Measurements from ENCODE around the gene CREBZF. TPM values are rescaled to one million over a fixed set of nuclear protein-coding genes. Genes with fewer than 3 reads are reported as not detected.

Gene CREBZF
- total RNA-seq, 1 experiment from 2014 or later = 99.4 TPM

DNA sequence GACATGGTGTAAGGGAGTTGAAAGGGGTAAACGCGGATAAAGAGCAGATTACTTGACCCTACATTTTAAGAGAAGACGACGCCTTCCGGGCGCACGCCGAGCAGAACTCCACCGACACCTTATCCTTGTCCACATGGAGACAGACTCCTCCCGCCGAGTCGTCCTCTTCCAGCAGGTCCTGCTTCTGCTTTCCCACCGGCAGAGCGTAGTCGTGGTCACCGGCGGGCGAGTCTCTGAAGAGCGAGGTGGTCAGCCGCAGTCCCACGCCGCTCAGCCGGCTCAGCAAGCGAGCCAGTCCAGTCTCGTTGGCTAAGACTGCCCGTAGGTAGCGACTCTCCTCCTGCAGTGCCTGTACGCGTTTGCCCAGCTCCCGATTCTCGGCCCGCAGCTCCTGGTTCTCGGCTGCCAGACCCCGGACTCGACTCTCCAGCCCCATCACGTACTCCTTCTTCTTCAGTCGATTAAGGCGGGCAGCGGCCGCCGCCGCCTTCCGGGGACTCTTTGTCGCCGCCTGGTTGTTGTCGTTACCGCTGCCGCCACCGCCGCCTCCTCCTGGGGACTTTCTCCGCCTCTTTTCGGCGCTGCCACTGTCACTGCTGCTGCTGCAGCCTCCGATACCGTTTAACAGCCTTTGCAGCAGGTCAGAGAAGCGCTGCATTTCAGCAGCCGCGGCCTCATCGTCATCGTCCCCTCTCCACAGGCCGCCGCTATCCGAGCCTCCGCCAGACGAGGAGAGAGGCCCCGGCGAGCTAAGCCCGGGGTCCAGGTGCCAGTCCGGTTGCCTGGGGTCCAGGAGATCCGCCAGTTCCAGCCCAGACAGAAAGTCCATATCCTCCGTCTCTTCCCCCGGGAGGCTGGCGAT, 945 bp downstream of the CREBZF start:
- ChIA-PET POLR2A (interaction anchor here (0.5 to 2.1 kb wide), 7 partner anchors 9 to 192 kb away, joined by 3 to 22 read pairs (median 3); partner anchors contain the start of genes TMEM126A and TMEM126B), CTCF (interaction anchor here (1.0 to 2.7 kb wide), 6 partner anchors 14 to 162 kb away, joined by 3 to 13 read pairs (median 4); partner anchors contain the start of genes DLG2, TMEM126A and TMEM126B)
- H3K9me3 Mint-ChIP-seq (ENCODE audit: unreplicated experiment) = no peaks in the 10 kb centered on the region
- BruUV-seq (replicated peaks) = no TSS peak
- peak overlapping the region; percentile 87 for H3K27ac Mint-ChIP-seq (ENCODE audit: unreplicated experiment)
- intact Hi-C loops (cut with micrococcal nuclease; ENCODE audit: unreplicated experiment) = loop anchor here (1.0 to 10.0 kb wide), 5 partner anchors 16 to 641 kb away; partner anchors contain the start of genes EED, HIKESHI and TMEM126B
- Histone ChIP-seq H3K4me3 (ENCODE audit: low read depth, low read length) (peak overlapping the region; percentile 91), H3K27me3 (replicated peaks; ENCODE audit: control insufficient read depth, insufficient read depth, low read length) (no peaks in the 10 kb centered on the region), H3K9me3 (no peaks in the 10 kb centered on the region), H3K36me3 (ENCODE audit: control insufficient read depth, insufficient read depth, low read length) (peaks cover 4% of the 10 kb centered on the region), H3K4me1 (peaks cover 9% of the 10 kb centered on the region; the same call in 1 of the 2 replicates)
- peak overlapping the region; percentile 91 for H3K4me3 Mint-ChIP-seq (ENCODE audit: unreplicated experiment)
- peaks cover 29% of the 10 kb centered on the region for H3K4me1 Mint-ChIP-seq (ENCODE audit: low read depth, unreplicated experiment)
- peak; percentile 89 to 92 for DNase-seq
- no peaks in the 10 kb centered on the region for H3K27me3 Mint-ChIP-seq (ENCODE audit: insufficient read depth, unreplicated experiment)
- TF ChIP-seq, protein P1, sequence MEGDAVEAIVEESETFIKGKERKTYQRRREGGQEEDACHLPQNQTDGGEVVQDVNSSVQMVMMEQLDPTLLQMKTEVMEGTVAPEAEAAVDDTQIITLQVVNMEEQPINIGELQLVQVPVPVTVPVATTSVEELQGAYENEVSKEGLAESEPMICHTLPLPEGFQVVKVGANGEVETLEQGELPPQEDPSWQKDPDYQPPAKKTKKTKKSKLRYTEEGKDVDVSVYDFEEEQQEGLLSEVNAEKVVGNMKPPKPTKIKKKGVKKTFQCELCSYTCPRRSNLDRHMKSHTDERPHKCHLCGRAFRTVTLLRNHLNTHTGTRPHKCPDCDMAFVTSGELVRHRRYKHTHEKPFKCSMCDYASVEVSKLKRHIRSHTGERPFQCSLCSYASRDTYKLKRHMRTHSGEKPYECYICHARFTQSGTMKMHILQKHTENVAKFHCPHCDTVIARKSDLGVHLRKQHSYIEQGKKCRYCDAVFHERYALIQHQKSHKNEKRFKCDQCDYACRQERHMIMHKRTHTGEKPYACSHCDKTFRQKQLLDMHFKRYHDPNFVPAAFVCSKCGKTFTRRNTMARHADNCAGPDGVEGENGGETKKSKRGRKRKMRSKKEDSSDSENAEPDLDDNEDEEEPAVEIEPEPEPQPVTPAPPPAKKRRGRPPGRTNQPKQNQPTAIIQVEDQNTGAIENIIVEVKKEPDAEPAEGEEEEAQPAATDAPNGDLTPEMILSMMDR (IDR thresholded peaks at IDR 0.05; ENCODE audit: insufficient read depth in 1 of 2, low read depth in 1 of 2, low read length in 1 of 2, severe bottlenecking in 1 of 2, unreplicated experiment in 1 of 2) = peak; percentile 73 to 87
- H3K36me3 Mint-ChIP-seq (ENCODE audit: insufficient read depth, unreplicated experiment) = peaks cover 61% of the 10 kb centered on the region

DNA sequence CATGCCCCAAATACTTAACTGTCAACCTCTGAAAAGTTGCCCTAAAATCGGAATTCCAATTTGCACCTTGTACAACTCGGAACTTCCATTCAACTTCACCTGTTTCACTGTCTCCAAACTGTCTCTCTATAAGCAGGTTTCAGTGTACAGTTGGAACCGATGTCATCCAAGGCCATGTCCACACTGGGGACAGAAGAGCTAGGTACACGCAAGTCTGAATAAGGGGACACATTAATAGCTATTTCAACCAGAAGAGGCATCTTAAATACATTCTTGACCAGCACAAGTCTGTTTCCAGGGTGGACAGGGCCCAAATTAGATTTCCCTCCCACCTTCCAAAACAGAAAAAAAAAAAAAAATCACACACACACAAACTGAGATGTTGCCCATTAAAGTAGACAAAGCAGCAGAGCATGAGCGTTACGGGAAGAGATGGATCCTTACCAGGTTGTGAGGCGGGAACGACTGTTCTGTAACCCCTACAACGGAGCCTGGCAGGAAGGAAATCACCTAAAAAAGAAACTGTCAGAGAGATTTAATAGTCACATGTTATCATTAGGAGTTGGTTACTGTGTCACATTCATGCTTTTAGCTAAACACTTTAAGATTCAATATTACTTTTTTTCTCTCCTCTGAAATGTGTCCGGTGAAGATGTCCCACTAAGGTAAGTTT, 1.7 kb downstream of the CREBZF start:
- peaks cover 68% of the 10 kb centered on the region for H3K36me3 Mint-ChIP-seq (ENCODE audit: insufficient read depth, unreplicated experiment)
- CTCF ChIA-PET = interaction anchor here (1.0 to 2.7 kb wide), 6 partner anchors 13 to 163 kb away, joined by 3 to 13 read pairs (median 4); partner anchors contain the start of genes DLG2, TMEM126A and TMEM126B
- POLR2A ChIA-PET = interaction anchor here (0.7 to 2.1 kb wide), 5 partner anchors 9 to 146 kb away, joined by 3 to 16 read pairs (median 3); partner anchors contain the start of gene TMEM126B
- Histone ChIP-seq H3K4me1 (peaks cover 9% of the 10 kb centered on the region; the same call in 1 of the 2 replicates), H3K27me3 (replicated peaks; ENCODE audit: control insufficient read depth, insufficient read depth, low read length) (no peaks in the 10 kb centered on the region), H3K9me3 (no peaks in the 10 kb centered on the region), H3K4me3 (ENCODE audit: low read depth, low read length) (peak overlapping the region; percentile 91), H3K36me3 (ENCODE audit: control insufficient read depth, insufficient read depth, low read length) (peaks cover 4% of the 10 kb centered on the region)
- BruUV-seq (replicated peaks) = TSS peak; percentile 27
- H3K4me3 Mint-ChIP-seq (ENCODE audit: unreplicated experiment) = peak overlapping the region; percentile 91
- peaks cover 29% of the 10 kb centered on the region for H3K4me1 Mint-ChIP-seq (ENCODE audit: low read depth, unreplicated experiment)
- H3K27ac Mint-ChIP-seq (ENCODE audit: unreplicated experiment) = peak overlapping the region; percentile 87
- H3K9me3 Mint-ChIP-seq (ENCODE audit: unreplicated experiment) = no peaks in the 10 kb centered on the region
- TF ChIP-seq, protein P1 (IDR thresholded peaks at IDR 0.05; ENCODE audit: insufficient read depth in 1 of 2, low read depth in 1 of 2, low read length in 1 of 2, severe bottlenecking in 1 of 2, unreplicated experiment in 1 of 2) = no peak
- intact Hi-C loops (cut with micrococcal nuclease; ENCODE audit: unreplicated experiment) = loop anchor here (10.0 kb wide), 2 partner anchors 582 to 642 kb away; partner anchors contain the start of genes EED and HIKESHI
- no peaks in the 10 kb centered on the region for H3K27me3 Mint-ChIP-seq (ENCODE audit: insufficient read depth, unreplicated experiment)
- DNase-seq = no peak
